Measurements from ENCODE around the gene PPIL6. TPM values are rescaled to one million over a fixed set of nuclear protein-coding genes. Genes with fewer than 3 reads are reported as not detected.
A peak's percentile ranks its signal among the peaks of the same experiment; 100 is the strongest.
"Not testable (repeated sequence)": the region's sequence is repeated elsewhere in the genome, so short reads cannot be mapped to it uniquely, and the experiment has no call there.

Gene PPIL6
- total RNA-seq, 2 donors from 2014 or later, result 0.17 to 0.56 TPM

GRCh38 chr6:109373762-109374161 is 66.7 kb downstream of the PPIL6 start:
- H3K36me3 Mint-ChIP-seq (ENCODE audit: insufficient read depth in 2 of 2), result peaks cover 26 to 63% of the 10 kb centered on the region in 2 donors
- H3K9me3 Mint-ChIP-seq, result no peaks in the 10 kb centered on the region
- no peaks in the 10 kb centered on the region for H3K27me3 Mint-ChIP-seq (ENCODE audit: low read depth)
- peak overlapping the region; percentile 99 for H3K27ac Mint-ChIP-seq
- H3K4me3 Mint-ChIP-seq, result peak overlapping the region; percentile 69 to 97
- peaks cover 79% of the 10 kb centered on the region for H3K4me1 Mint-ChIP-seq (ENCODE audit: low read depth)
- DNase-seq (peak; percentile 65), ATAC-seq (replicated peaks in 1 of 2) (peak; percentile 90 to 94)

- ATAC-seq (replicated peaks in 1 of 2) (peak; percentile 62 to 65), DNase-seq (peak; percentile 18)
- Mint-ChIP-seq H3K27me3 (ENCODE audit: low read depth) (no peaks in the 10 kb centered on the region), H3K36me3 (ENCODE audit: insufficient read depth in 2 of 2) (peaks cover 26 to 64% of the 10 kb centered on the region in 2 donors), H3K9me3 (no peaks in the 10 kb centered on the region), H3K4me1 (ENCODE audit: low read depth) (peaks cover 75% of the 10 kb centered on the region), H3K4me3 (peak overlapping the region; percentile 69 to 97), H3K27ac (peak overlapping the region; percentile 99)
These were observed 67.1 kb downstream of the PPIL6 start for GRCh38 chr6:109373331-109373730.

- DNase-seq, result no peak
- no peaks in the 10 kb centered on the region for H3K9me3 Mint-ChIP-seq
- H3K4me3 Mint-ChIP-seq, result peak overlapping the region; percentile 11 to 75
- H3K27me3 Mint-ChIP-seq (ENCODE audit: low read depth), result no peaks in the 10 kb centered on the region
- ATAC-seq (replicated peaks in 1 of 2), result no peak
- peaks cover 66% of the 10 kb centered on the region for H3K4me1 Mint-ChIP-seq (ENCODE audit: low read depth)
- peak overlapping the region; percentile 99 for H3K27ac Mint-ChIP-seq
- H3K36me3 Mint-ChIP-seq (ENCODE audit: insufficient read depth in 2 of 2), result peaks cover 23 to 64% of the 10 kb centered on the region in 2 donors
These were observed 68.3 kb downstream of the PPIL6 start for GRCh38 chr6:109372130-109372529.

GRCh38 chr6:109370792-109371191 is 69.6 kb downstream of the PPIL6 start:
- Mint-ChIP-seq H3K36me3 (ENCODE audit: insufficient read depth in 2 of 2) (peaks cover 18 to 66% of the 10 kb centered on the region in 2 donors), H3K27ac (no peak overlapping the region), H3K9me3 (no peaks in the 10 kb centered on the region), H3K27me3 (ENCODE audit: low read depth) (no peaks in the 10 kb centered on the region), H3K4me1 (ENCODE audit: low read depth) (peaks cover 57% of the 10 kb centered on the region), H3K4me3 (no peak overlapping the region)
- no peak for ATAC-seq (replicated peaks in 1 of 2)
- DNase-seq, result no peak

GRCh38 chr6:109370336-109370735 is 70.1 kb downstream of the PPIL6 start:
- Mint-ChIP-seq H3K4me3 (no peak overlapping the region), H3K9me3 (no peaks in the 10 kb centered on the region), H3K36me3 (ENCODE audit: insufficient read depth in 2 of 2) (peaks cover 18 to 61% of the 10 kb centered on the region in 2 donors), H3K27ac (peak overlapping the region; percentile 84), H3K4me1 (ENCODE audit: low read depth) (peaks cover 52% of the 10 kb centered on the region), H3K27me3 (ENCODE audit: low read depth) (no peaks in the 10 kb centered on the region)
- DNase-seq (no peak), ATAC-seq (replicated peaks in 1 of 2) (no peak)

GRCh38 chr6:109369728-109370127 is 70.7 kb downstream of the PPIL6 start:
- ATAC-seq (replicated peaks in 1 of 2) (no peak), DNase-seq (no peak)
- H3K4me1 Mint-ChIP-seq (ENCODE audit: low read depth), result peaks cover 46% of the 10 kb centered on the region
- peaks cover 18 to 59% of the 10 kb centered on the region in 2 donors for H3K36me3 Mint-ChIP-seq (ENCODE audit: insufficient read depth in 2 of 2)
- no peaks in the 10 kb centered on the region for H3K9me3 Mint-ChIP-seq
- peak overlapping the region; percentile 86 for H3K27ac Mint-ChIP-seq
- no peak overlapping the region for H3K4me3 Mint-ChIP-seq
- no peaks in the 10 kb centered on the region for H3K27me3 Mint-ChIP-seq (ENCODE audit: low read depth)

- not testable (repeated sequence) for H3K4me3 Mint-ChIP-seq; ATAC-seq (replicated peaks in 1 of 2); H3K27me3 Mint-ChIP-seq (ENCODE audit: low read depth); DNase-seq; H3K9me3 Mint-ChIP-seq
- Mint-ChIP-seq H3K4me1 (ENCODE audit: low read depth) (peaks cover 17% of the 10 kb centered on the region), H3K27ac (peak overlapping the region; percentile 76), H3K36me3 (ENCODE audit: insufficient read depth in 2 of 2) (peaks cover 27 to 65% of the 10 kb centered on the region in 2 donors)
These were observed 75.9 kb downstream of the PPIL6 start for GRCh38 chr6:109364382-109365078.

GRCh38 chr6:109363753-109364152 is 76.7 kb downstream of the PPIL6 start:
- ATAC-seq (replicated peaks in 1 of 2), result no peak
- peak overlapping the region; percentile 76 for H3K27ac Mint-ChIP-seq
- peaks cover 0 to 3% of the 10 kb centered on the region in 2 donors for H3K9me3 Mint-ChIP-seq

GRCh38 chr6:109362102-109362884 is 78.1 kb downstream of the PPIL6 start:
- H3K27ac Mint-ChIP-seq, result peak overlapping the region; percentile 46
- no peak for ATAC-seq (replicated peaks in 1 of 2)
- H3K36me3 Mint-ChIP-seq (ENCODE audit: insufficient read depth in 2 of 2), result peaks cover 29 to 67% of the 10 kb centered on the region in 2 donors
- no peak overlapping the region for H3K4me3 Mint-ChIP-seq
- H3K27me3 Mint-ChIP-seq (ENCODE audit: low read depth), result no peaks in the 10 kb centered on the region
- H3K4me1 Mint-ChIP-seq (ENCODE audit: low read depth), result peaks cover 13% of the 10 kb centered on the region
- no peak for DNase-seq
- H3K9me3 Mint-ChIP-seq, result peaks cover 0 to 3% of the 10 kb centered on the region in 2 donors

More at GRCh38 chr6:109363753-109364152, 76.7 kb downstream of the PPIL6 start:
- H3K27me3 Mint-ChIP-seq (ENCODE audit: low read depth), result no peaks in the 10 kb centered on the region
- no peak for DNase-seq
- no peak overlapping the region for H3K4me3 Mint-ChIP-seq
- peaks cover 28 to 67% of the 10 kb centered on the region in 2 donors for H3K36me3 Mint-ChIP-seq (ENCODE audit: insufficient read depth in 2 of 2)
- H3K4me1 Mint-ChIP-seq (ENCODE audit: low read depth), result peaks cover 15% of the 10 kb centered on the region

GRCh38 chr6:109360791-109361190 is 79.6 kb downstream of the PPIL6 start:
- Mint-ChIP-seq H3K9me3 (peaks cover 0 to 4% of the 10 kb centered on the region in 2 donors), H3K27ac (no peak overlapping the region), H3K36me3 (ENCODE audit: insufficient read depth in 2 of 2) (peaks cover 29 to 64% of the 10 kb centered on the region in 2 donors), H3K4me1 (ENCODE audit: low read depth) (peaks cover 8% of the 10 kb centered on the region), H3K27me3 (ENCODE audit: low read depth) (no peaks in the 10 kb centered on the region), H3K4me3 (no peak overlapping the region)
- ATAC-seq (replicated peaks in 1 of 2) (no peak), DNase-seq (no peak)

GRCh38 chr6:109360281-109360680 is 80.1 kb downstream of the PPIL6 start:
- H3K27me3 Mint-ChIP-seq (ENCODE audit: low read depth), result no peaks in the 10 kb centered on the region
- peaks cover 8% of the 10 kb centered on the region for H3K4me1 Mint-ChIP-seq (ENCODE audit: low read depth)
- H3K4me3 Mint-ChIP-seq, result no peak overlapping the region
- H3K36me3 Mint-ChIP-seq (ENCODE audit: insufficient read depth in 2 of 2), result peaks cover 29 to 64% of the 10 kb centered on the region in 2 donors
- peak in 1 of 2 donors; percentile 21 for ATAC-seq (replicated peaks in 1 of 2)
- DNase-seq, result no peak
- H3K9me3 Mint-ChIP-seq, result peaks cover 0 to 4% of the 10 kb centered on the region in 2 donors
- H3K27ac Mint-ChIP-seq, result peak overlapping the region; percentile 39

- Mint-ChIP-seq H3K4me3 (no peak overlapping the region), H3K27ac (no peak overlapping the region), H3K36me3 (ENCODE audit: insufficient read depth in 2 of 2) (peaks cover 27 to 59% of the 10 kb centered on the region in 2 donors), H3K27me3 (ENCODE audit: low read depth) (no peaks in the 10 kb centered on the region), H3K4me1 (ENCODE audit: low read depth) (peaks cover 8% of the 10 kb centered on the region), H3K9me3 (peaks cover 0 to 4% of the 10 kb centered on the region in 2 donors)
- DNase-seq (no peak), ATAC-seq (replicated peaks in 1 of 2) (no peak)
These were observed 81.2 kb downstream of the PPIL6 start for GRCh38 chr6:109359248-109359647.

GRCh38 chr6:109358204-109358603 is 82.2 kb downstream of the PPIL6 start:
- Mint-ChIP-seq H3K27ac (no peak overlapping the region), H3K9me3 (peaks cover 0 to 4% of the 10 kb centered on the region in 2 donors)

More at GRCh38 chr6:109358204-109358603, 82.2 kb downstream of the PPIL6 start:
- H3K4me1 Mint-ChIP-seq (ENCODE audit: low read depth), result peaks cover 8% of the 10 kb centered on the region
- peaks cover 23 to 52% of the 10 kb centered on the region in 2 donors for H3K36me3 Mint-ChIP-seq (ENCODE audit: insufficient read depth in 2 of 2)
- ATAC-seq (replicated peaks in 1 of 2), result no peak
- no peaks in the 10 kb centered on the region for H3K27me3 Mint-ChIP-seq (ENCODE audit: low read depth)
- H3K4me3 Mint-ChIP-seq, result no peak overlapping the region
- DNase-seq, result no peak
